GM12801 (cell line): ENCODE results near the gene AXL.

ENCODE experiments used
- CTCF ChIP-seq: IDR thresholded peaks from one replicate; pipeline ENCODE4 v1.5.1; 2011; ENCODE audit warnings: control low read depth; ENCODE audit not compliant: insufficient read length; ENCODE audit errors: extremely low read depth

AXL gene

GRCh38 chr19:41273076-41273475 lies 54.1 kb downstream of the AXL start:
- no peak for TF ChIP-seq CTCF

- no peak for TF ChIP-seq CTCF
These were observed 55.8 kb downstream of the AXL start for GRCh38 chr19:41274802-41275201.

- no peak for TF ChIP-seq CTCF
These were observed 57.2 kb downstream of the AXL start for GRCh38 chr19:41276231-41276630.

- no peak for TF ChIP-seq CTCF
These were observed 59.5 kb downstream of the AXL start for GRCh38 chr19:41278478-41278877.

GRCh38 chr19:41288673-41289530 lies 69.9 kb downstream of the AXL start:
- TF ChIP-seq CTCF: no peak

- TF ChIP-seq CTCF: no peak
These were observed 75.4 kb downstream of the AXL start for GRCh38 chr19:41294393-41294792.

- no peak for TF ChIP-seq CTCF
These were observed 76.5 kb downstream of the AXL start for GRCh38 chr19:41295499-41295898.
